ENCODE results near the gene TMEM51.

TMEM51 gene

GRCh38 chr1:15251857-15252835, 98.6 kb downstream of the TMEM51 start:
- no peak for TF ChIP-seq CTCF (IDR thresholded peaks at IDR 0.05; ENCODE audit: insufficient read depth, low read depth, low read length, missing control alignments)
- no peak overlapping the region for H3K4me3 ChIP-seq (ENCODE audit: low read length)
- DNase-seq (ENCODE audit: low read depth), result no peak

GRCh38 chr1:15254559-15254958, 101.0 kb downstream of the TMEM51 start:
- DNase-seq (ENCODE audit: low read depth), result no peak
- no peak for TF ChIP-seq CTCF (IDR thresholded peaks at IDR 0.05; ENCODE audit: insufficient read depth, low read depth, low read length, missing control alignments)
- no peak overlapping the region for H3K4me3 ChIP-seq (ENCODE audit: low read length)

- no peak overlapping the region for H3K4me3 ChIP-seq (ENCODE audit: low read length)
- TF ChIP-seq CTCF (IDR thresholded peaks at IDR 0.05; ENCODE audit: insufficient read depth, low read depth, low read length, missing control alignments), result no peak
- no peak for DNase-seq (ENCODE audit: low read depth)
Measured at GRCh38 chr1:15255582-15256149, 102.1 kb downstream of the TMEM51 start.

GRCh38 chr1:15256584-15256983, 103.0 kb downstream of the TMEM51 start:
- DNase-seq (ENCODE audit: low read depth), result no peak
- no peak overlapping the region for H3K4me3 ChIP-seq (ENCODE audit: low read length)
- TF ChIP-seq CTCF (IDR thresholded peaks at IDR 0.05; ENCODE audit: insufficient read depth, low read depth, low read length, missing control alignments), result no peak

GRCh38 chr1:15257309-15257708, 103.8 kb downstream of the TMEM51 start:
- H3K4me3 ChIP-seq (ENCODE audit: low read length), result no peak overlapping the region
- DNase-seq (ENCODE audit: low read depth), result no peak
- no peak for TF ChIP-seq CTCF (IDR thresholded peaks at IDR 0.05; ENCODE audit: insufficient read depth, low read depth, low read length, missing control alignments)

GRCh38 chr1:15258833-15259621, 105.5 kb downstream of the TMEM51 start:
- TF ChIP-seq CTCF (IDR thresholded peaks at IDR 0.05; ENCODE audit: insufficient read depth, low read depth, low read length, missing control alignments), result no peak
- no peak overlapping the region for H3K4me3 ChIP-seq (ENCODE audit: low read length)
- DNase-seq (ENCODE audit: low read depth), result no peak

All from epithelial cell of esophagus (primary cell).